ENCODE data around the gene ATG12. TPM values are rescaled to one million over a fixed set of nuclear protein-coding genes. Genes with fewer than 3 reads are reported as not detected.

The ATG12 gene
- total and polyA plus RNA-seq, 9 donors: 29.4 to 49.4 (median 33.8) TPM

DNA sequence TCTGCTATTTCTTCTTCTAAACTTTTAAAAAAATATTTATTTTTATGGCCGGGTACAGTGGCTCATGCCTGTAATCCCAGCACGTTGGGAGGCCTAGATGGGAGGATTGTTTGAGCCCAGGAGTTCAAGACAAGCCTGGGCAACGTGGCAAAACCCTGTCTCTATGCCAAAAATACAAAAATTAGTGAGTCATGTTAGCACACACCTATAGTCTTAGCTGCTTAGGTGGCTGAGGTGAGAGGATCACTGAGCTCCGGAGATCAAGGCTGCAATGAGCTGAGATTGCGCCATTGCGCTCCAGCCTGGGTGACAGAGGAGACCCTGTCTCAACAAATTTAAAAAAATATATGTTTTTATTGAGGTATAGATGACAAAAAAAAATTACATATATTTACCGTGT, 5.9 kb upstream of the ATG12 start:
- Histone ChIP-seq H3K27me3 (no peaks in the 10 kb centered on the region), H3K36me3 (no peaks in the 10 kb centered on the region), H3K4me1 (ENCODE audit: insufficient read depth) (peaks cover 11% of the 10 kb centered on the region), H3K4me3 (no peak overlapping the region), H3K27ac (no peak overlapping the region), H3K9me3 (no peaks in the 10 kb centered on the region)
- no peak for DNase-seq
- intact Hi-C loops (cut with DNase I): no loop called here
- WGBS, 3 donors: 87 to 90% (median 88%) methylated on average over 7 of the region's 7 CpGs
- TF ChIP-seq EP300 (IDR thresholded peaks at IDR 0.05): no peak
- TF ChIP-seq, protein P1, sequence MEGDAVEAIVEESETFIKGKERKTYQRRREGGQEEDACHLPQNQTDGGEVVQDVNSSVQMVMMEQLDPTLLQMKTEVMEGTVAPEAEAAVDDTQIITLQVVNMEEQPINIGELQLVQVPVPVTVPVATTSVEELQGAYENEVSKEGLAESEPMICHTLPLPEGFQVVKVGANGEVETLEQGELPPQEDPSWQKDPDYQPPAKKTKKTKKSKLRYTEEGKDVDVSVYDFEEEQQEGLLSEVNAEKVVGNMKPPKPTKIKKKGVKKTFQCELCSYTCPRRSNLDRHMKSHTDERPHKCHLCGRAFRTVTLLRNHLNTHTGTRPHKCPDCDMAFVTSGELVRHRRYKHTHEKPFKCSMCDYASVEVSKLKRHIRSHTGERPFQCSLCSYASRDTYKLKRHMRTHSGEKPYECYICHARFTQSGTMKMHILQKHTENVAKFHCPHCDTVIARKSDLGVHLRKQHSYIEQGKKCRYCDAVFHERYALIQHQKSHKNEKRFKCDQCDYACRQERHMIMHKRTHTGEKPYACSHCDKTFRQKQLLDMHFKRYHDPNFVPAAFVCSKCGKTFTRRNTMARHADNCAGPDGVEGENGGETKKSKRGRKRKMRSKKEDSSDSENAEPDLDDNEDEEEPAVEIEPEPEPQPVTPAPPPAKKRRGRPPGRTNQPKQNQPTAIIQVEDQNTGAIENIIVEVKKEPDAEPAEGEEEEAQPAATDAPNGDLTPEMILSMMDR (IDR thresholded peaks at IDR 0.05): no peak
- no peak for TF ChIP-seq POLR2A (IDR thresholded peaks at IDR 0.05)

DNA sequence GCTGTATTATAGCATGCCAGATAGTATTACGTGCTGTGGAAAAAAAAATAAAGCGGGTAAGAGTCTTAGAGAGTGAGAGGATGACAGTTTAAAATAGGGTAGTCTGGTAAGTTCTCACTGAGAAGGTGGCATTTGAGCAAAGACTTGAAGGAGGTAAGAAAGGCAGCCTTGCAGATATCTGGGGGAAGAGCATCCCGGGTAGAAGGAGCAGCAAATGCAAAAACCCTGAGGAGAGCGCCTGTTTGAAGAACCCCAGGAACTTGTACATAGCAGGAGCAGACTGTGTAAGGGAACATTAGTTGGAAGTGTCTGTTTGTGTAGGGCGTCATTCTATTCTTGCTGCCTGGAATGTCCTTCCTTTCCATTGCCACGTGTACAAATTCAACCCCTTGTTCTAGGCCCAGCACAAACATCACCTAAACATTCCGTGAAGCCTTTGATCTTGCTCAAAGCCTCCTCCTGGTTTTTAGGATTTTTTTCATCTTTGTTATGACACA, 3.0 kb upstream of the ATG12 start:
- TF ChIP-seq EP300 (IDR thresholded peaks at IDR 0.05) (no peak), POLR2A (IDR thresholded peaks at IDR 0.05) (no peak)
- TF ChIP-seq, protein P1 (IDR thresholded peaks at IDR 0.05): no peak
- no peak overlapping the region for H3K27ac ChIP-seq

DNA sequence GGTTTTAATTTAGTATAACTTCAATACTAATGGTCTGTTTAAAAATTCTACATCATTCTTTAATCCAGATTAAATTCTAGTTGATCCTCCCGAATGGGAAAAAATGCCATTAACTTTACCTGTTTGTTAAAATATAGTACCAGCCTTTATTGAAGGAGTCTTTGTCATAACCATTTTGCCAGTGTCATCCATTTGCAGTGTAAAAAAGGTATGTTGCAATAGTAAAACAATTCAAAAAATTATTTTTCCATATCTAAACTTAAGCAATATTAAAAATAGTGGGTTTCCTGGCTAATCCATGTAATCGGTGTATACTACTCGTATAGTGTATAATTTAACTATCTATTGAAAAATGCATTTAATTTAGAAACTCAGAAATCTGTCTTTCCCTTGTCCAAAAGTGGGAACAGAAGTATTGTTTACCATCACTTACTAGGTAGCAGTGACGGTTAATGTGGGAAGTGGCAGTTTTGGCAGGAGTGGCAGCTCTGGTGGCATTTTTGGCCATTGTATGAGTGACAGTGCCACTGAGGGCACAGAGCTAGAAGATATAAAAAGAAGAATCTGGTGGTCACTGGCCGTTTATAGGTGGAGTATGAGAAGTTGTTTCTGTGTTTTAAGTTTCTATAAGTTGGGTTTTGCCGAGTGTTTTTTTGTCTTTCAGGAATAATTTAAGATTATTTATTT, 2.2 kb upstream of the ATG12 start:
- 75 to 83% (median 79%) methylated on average over 6 of the region's 6 CpGs for WGBS, 3 donors
- intact Hi-C loops (cut with DNase I): loop anchor here in 1 of 4 donors (5.0 kb wide), 1 partner anchor 211 kb away; no protein-coding TSS in a partner anchor

More for the DNA sequence above, 3.0 kb upstream of the ATG12 start:
- Histone ChIP-seq H3K36me3 (no peaks in the 10 kb centered on the region), H3K4me3 (no peak overlapping the region), H3K27me3 (no peaks in the 10 kb centered on the region), H3K4me1 (ENCODE audit: insufficient read depth) (peaks cover 12% of the 10 kb centered on the region), H3K9me3 (no peaks in the 10 kb centered on the region)
- WGBS, 3 donors: 82 to 87% (median 85%) methylated on average over 7 of the region's 7 CpGs
- no peak for DNase-seq
- intact Hi-C loops (cut with DNase I): loop anchor here in 1 of 4 donors (5.0 kb wide), 1 partner anchor 212 kb away; no protein-coding TSS in a partner anchor

DNA sequence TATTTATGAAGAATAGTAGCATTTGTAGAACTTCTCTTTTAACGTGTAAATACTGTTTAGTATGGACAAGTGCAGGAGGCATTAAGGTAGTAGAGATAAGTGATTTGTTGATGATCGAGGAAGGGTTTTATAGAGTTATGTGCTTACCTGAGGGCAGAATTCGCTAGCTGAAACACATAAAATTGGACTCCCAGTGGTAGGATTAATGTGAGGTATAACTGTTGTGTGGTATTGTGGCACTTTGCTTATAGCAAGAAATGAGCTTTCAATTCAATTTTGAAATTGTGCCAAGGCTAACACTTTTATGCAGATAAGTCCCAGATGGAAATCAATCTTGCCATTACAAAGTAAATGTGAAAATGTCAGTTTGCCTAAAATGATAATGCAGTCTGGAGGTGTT, 1.6 kb upstream of the ATG12 start:
- no peaks in the 10 kb centered on the region for H3K36me3 ChIP-seq
- no peak overlapping the region for H3K27ac ChIP-seq
- intact Hi-C loops (cut with DNase I): loop anchor here in 1 of 4 donors (5.0 kb wide), 1 partner anchor 211 kb away; no protein-coding TSS in a partner anchor
- H3K9me3 ChIP-seq: no peaks in the 10 kb centered on the region
- no peak for DNase-seq
- WGBS, 3 donors: 18 to 23% (median 20%) methylated on average over 3 of the region's 3 CpGs
- H3K27me3 ChIP-seq: no peaks in the 10 kb centered on the region
- peak overlapping the region; percentile 98 for H3K4me3 ChIP-seq
- peaks cover 15% of the 10 kb centered on the region for H3K4me1 ChIP-seq (ENCODE audit: insufficient read depth)
- TF ChIP-seq, protein P1 (IDR thresholded peaks at IDR 0.05): no peak
- TF ChIP-seq EP300 (IDR thresholded peaks at IDR 0.05): no peak
- no peak for TF ChIP-seq POLR2A (IDR thresholded peaks at IDR 0.05)

More for the DNA sequence above, 2.2 kb upstream of the ATG12 start:
- Histone ChIP-seq H3K27ac (no peak overlapping the region), H3K4me1 (ENCODE audit: insufficient read depth) (peaks cover 15% of the 10 kb centered on the region), H3K27me3 (no peaks in the 10 kb centered on the region), H3K4me3 (peak overlapping the region; percentile 98), H3K36me3 (no peaks in the 10 kb centered on the region), H3K9me3 (no peaks in the 10 kb centered on the region)
- no peak for DNase-seq
- TF ChIP-seq, protein P1 (IDR thresholded peaks at IDR 0.05): no peak
- TF ChIP-seq POLR2A (IDR thresholded peaks at IDR 0.05): no peak
- no peak for TF ChIP-seq EP300 (IDR thresholded peaks at IDR 0.05)
